Measurements from ENCODE around the gene TSGA10IP. TPM values are rescaled to one million over a fixed set of nuclear protein-coding genes. Genes with fewer than 3 reads are reported as not detected.

TSGA10IP gene
- total and polyA plus RNA-seq, 10 of the 15 experiments (the other 5 are each of a cell fraction or from before 2014, with no cell fraction given): not detected

DNA sequence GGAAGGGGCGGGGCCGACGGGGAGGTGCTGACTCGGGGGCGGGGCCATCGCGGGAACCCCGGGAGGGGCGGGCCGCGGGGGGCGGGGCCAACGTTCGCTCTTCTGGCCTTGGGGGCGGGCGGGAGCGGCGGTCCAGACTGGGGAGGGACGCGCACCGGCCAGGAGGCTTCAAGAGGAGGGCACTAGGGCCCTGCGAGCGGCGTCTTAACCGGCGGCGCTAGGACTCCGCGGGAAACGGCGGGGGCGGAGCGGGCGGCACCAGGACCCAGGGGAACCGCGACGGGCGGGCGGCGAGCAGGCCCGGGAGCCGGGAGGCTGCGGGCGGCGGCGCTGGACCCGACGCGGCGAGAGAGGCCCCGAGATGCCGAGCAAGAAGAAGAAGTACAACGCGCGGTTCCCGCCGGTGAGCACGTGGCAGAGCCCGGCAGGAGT is 26.1 kb upstream of the TSGA10IP start, which contains the start of gene DRAP1 (continued):
- TF ChIP-seq ETV6 (conservative IDR thresholded peaks at IDR 0.05 in 1 of 2, IDR thresholded peaks at IDR 0.05 in 1 of 2; ENCODE audit: borderline replicate concordance in 1 of 2, low read depth in 1 of 2) (peak in 1 of 2 experiments; percentile 52; a peak in 1 of 4 replicates), SPI1 (IDR thresholded peaks at IDR 0.05; ENCODE audit: borderline replicate concordance, insufficient read depth, low read depth, low read length) (no peak), MEF2B (IDR thresholded peaks at IDR 0.05; ENCODE audit: partially characterized antibody, poor library complexity, severe bottlenecking) (no peak), SMAD1 (IDR thresholded peaks at IDR 0.05; ENCODE audit: low read depth, partially characterized antibody) (no peak), FOXK2 (IDR thresholded peaks at IDR 0.05) (no peak), POLR2A (IDR thresholded peaks at IDR 0.05; ENCODE audit: low read depth, low read length) (peak; percentile 55; the same call in 1 of the 2 replicates), TCF12 (IDR thresholded peaks at IDR 0.05; ENCODE audit: low read depth, low read length) (peak; percentile 78; the same call in 1 of the 2 replicates), SREBF2 (IDR thresholded peaks at IDR 0.05; ENCODE audit: low read length) (no peak), NR2F1 (conservative IDR thresholded peaks at IDR 0.05) (peak; percentile 70), BACH1 (IDR thresholded peaks at IDR 0.05; ENCODE audit: borderline replicate concordance) (peak; percentile 90), SMAD5 (IDR thresholded peaks at IDR 0.05; ENCODE audit: low read depth) (no peak), DPF2 (IDR thresholded peaks at IDR 0.05) (peak; percentile 91)
- TF ChIP-seq, protein P1, sequence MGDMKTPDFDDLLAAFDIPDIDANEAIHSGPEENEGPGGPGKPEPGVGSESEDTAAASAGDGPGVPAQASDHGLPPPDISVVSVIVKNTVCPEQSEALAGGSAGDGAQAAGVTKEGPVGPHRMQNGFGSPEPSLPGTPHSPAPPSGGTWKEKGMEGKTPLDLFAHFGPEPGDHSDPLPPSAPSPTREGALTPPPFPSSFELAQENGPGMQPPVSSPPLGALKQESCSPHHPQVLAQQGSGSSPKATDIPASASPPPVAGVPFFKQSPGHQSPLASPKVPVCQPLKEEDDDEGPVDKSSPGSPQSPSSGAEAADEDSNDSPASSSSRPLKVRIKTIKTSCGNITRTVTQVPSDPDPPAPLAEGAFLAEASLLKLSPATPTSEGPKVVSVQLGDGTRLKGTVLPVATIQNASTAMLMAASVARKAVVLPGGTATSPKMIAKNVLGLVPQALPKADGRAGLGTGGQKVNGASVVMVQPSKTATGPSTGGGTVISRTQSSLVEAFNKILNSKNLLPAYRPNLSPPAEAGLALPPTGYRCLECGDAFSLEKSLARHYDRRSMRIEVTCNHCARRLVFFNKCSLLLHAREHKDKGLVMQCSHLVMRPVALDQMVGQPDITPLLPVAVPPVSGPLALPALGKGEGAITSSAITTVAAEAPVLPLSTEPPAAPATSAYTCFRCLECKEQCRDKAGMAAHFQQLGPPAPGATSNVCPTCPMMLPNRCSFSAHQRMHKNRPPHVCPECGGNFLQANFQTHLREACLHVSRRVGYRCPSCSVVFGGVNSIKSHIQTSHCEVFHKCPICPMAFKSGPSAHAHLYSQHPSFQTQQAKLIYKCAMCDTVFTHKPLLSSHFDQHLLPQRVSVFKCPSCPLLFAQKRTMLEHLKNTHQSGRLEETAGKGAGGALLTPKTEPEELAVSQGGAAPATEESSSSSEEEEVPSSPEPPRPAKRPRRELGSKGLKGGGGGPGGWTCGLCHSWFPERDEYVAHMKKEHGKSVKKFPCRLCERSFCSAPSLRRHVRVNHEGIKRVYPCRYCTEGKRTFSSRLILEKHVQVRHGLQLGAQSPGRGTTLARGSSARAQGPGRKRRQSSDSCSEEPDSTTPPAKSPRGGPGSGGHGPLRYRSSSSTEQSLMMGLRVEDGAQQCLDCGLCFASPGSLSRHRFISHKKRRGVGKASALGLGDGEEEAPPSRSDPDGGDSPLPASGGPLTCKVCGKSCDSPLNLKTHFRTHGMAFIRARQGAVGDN (IDR thresholded peaks at IDR 0.05): peak; percentile 68
- TF ChIP-seq, protein P2, sequence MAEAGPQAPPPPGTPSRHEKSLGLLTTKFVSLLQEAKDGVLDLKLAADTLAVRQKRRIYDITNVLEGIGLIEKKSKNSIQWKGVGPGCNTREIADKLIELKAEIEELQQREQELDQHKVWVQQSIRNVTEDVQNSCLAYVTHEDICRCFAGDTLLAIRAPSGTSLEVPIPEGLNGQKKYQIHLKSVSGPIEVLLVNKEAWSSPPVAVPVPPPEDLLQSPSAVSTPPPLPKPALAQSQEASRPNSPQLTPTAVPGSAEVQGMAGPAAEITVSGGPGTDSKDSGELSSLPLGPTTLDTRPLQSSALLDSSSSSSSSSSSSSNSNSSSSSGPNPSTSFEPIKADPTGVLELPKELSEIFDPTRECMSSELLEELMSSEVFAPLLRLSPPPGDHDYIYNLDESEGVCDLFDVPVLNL (IDR thresholded peaks at IDR 0.05; ENCODE audit: low read depth, low read length): peak; percentile 48; the same call in 1 of the 2 replicates
- TF ChIP-seq, protein P3, sequence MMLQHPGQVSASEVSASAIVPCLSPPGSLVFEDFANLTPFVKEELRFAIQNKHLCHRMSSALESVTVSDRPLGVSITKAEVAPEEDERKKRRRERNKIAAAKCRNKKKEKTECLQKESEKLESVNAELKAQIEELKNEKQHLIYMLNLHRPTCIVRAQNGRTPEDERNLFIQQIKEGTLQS (IDR thresholded peaks at IDR 0.05; ENCODE audit: borderline replicate concordance, extremely low read depth, low read depth, low read length): no peak
- TF ChIP-seq, protein P4, sequence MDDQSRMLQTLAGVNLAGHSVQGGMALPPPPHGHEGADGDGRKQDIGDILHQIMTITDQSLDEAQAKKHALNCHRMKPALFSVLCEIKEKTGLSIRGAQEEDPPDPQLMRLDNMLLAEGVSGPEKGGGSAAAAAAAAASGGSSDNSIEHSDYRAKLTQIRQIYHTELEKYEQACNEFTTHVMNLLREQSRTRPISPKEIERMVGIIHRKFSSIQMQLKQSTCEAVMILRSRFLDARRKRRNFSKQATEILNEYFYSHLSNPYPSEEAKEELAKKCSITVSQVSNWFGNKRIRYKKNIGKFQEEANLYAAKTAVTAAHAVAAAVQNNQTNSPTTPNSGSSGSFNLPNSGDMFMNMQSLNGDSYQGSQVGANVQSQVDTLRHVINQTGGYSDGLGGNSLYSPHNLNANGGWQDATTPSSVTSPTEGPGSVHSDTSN (IDR thresholded peaks at IDR 0.05; ENCODE audit: insufficient replicate concordance, low read depth, low read length): peak; percentile 82
- TF ChIP-seq, protein P5, sequence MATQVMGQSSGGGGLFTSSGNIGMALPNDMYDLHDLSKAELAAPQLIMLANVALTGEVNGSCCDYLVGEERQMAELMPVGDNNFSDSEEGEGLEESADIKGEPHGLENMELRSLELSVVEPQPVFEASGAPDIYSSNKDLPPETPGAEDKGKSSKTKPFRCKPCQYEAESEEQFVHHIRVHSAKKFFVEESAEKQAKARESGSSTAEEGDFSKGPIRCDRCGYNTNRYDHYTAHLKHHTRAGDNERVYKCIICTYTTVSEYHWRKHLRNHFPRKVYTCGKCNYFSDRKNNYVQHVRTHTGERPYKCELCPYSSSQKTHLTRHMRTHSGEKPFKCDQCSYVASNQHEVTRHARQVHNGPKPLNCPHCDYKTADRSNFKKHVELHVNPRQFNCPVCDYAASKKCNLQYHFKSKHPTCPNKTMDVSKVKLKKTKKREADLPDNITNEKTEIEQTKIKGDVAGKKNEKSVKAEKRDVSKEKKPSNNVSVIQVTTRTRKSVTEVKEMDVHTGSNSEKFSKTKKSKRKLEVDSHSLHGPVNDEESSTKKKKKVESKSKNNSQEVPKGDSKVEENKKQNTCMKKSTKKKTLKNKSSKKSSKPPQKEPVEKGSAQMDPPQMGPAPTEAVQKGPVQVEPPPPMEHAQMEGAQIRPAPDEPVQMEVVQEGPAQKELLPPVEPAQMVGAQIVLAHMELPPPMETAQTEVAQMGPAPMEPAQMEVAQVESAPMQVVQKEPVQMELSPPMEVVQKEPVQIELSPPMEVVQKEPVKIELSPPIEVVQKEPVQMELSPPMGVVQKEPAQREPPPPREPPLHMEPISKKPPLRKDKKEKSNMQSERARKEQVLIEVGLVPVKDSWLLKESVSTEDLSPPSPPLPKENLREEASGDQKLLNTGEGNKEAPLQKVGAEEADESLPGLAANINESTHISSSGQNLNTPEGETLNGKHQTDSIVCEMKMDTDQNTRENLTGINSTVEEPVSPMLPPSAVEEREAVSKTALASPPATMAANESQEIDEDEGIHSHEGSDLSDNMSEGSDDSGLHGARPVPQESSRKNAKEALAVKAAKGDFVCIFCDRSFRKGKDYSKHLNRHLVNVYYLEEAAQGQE (IDR thresholded peaks at IDR 0.05; ENCODE audit: low read depth, low read length): 0 out of 2 replicates have a peak, but pooled peaks have one; percentile 36
- TF ChIP-seq, protein P6, sequence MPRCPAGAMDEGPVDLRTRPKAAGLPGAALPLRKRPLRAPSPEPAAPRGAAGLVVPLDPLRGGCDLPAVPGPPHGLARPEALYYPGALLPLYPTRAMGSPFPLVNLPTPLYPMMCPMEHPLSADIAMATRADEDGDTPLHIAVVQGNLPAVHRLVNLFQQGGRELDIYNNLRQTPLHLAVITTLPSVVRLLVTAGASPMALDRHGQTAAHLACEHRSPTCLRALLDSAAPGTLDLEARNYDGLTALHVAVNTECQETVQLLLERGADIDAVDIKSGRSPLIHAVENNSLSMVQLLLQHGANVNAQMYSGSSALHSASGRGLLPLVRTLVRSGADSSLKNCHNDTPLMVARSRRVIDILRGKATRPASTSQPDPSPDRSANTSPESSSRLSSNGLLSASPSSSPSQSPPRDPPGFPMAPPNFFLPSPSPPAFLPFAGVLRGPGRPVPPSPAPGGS (IDR thresholded peaks at IDR 0.05; ENCODE audit: borderline replicate concordance, insufficient read depth, low read depth, low read length, poor library complexity, severe bottlenecking): peak; percentile 86
